Stomach (tissue), 9 donors: Measurements from ENCODE around the gene ADAMTS16. TPM values are rescaled to one million over a fixed set of nuclear protein-coding genes. Genes with fewer than 3 reads are reported as not detected.

ENCODE experiments used
- DNase-seq, 2 donors: peaks; one replicate each; pipeline versions ENCODE4 v3.0.0 to v3.0.0-alpha.2; 2013 to 2019
- H3K27ac ChIP-seq, 5 donors: fragments of 200-600 bp in 4 of 5; sonication (generic) in 4 of 5; one replicate each; pipeline ENCODE4 v1.5.1; 2013 to 2019; ENCODE audit warnings: mild to moderate bottlenecking in 1 of 5, moderate library complexity in 1 of 5
- H3K27me3 ChIP-seq, 3 donors: fragments of 200-600 bp; sonication (generic); one replicate each; pipeline ENCODE4 v1.5.1; 2017 to 2019; ENCODE audit warnings: mixed run types in 1 of 3
- H3K36me3 ChIP-seq, 4 donors: fragments of 200-600 bp; sonication (generic); 1 replicate in 3 of 4; 2 replicates in 1 of 4; pipeline ENCODE4 v1.5.1; 2016 to 2019
- H3K4me1 ChIP-seq, 4 donors: fragments of 200-600 bp; sonication (generic); one replicate each; pipeline ENCODE4 v1.5.1; 2016 to 2019
- H3K4me3 ChIP-seq, 4 donors: fragments of 200-600 bp; sonication (generic) in 3 of 4; one replicate each; pipeline ENCODE4 v1.5.1; 2016 to 2019; ENCODE audit warnings: mild to moderate bottlenecking in 1 of 4
- H3K9me3 ChIP-seq, 4 donors: fragments of 200-600 bp; sonication (generic); one replicate each; pipeline ENCODE4 v1.5.1; 2016 to 2019
- CTCF ChIP-seq, 7 experiments: fragments of 450-650 bp in 4 of 7; fragments of 200-600 bp in 3 of 7; sonication (generic) in 3 of 7; IDR thresholded peaks; one replicate each; pipeline ENCODE4 v1.5.1; 2016 to 2019; ENCODE audit warnings: antibody characterized with exemption in 7 of 7, control low read depth in 2 of 7, mild to moderate bottlenecking in 1 of 7
- EP300 ChIP-seq: sonication (generic); formaldehyde crosslinking; IDR thresholded peaks from one replicate; pipeline ENCODE4 v1.6.1; 2017; ENCODE audit warnings: antibody characterized with exemption
- POLR2A ChIP-seq, 4 donors: fragments of 450-650 bp; IDR thresholded peaks; one replicate each; pipeline ENCODE4 v1.6.1; 2016; ENCODE audit warnings: antibody characterized with exemption in 4 of 4, control low read depth in 2 of 4, mild to moderate bottlenecking in 1 of 4, moderate library complexity in 1 of 4
- POLR2AphosphoS5 ChIP-seq, 3 donors: sonication (generic); formaldehyde crosslinking; IDR thresholded peaks; one replicate each; pipeline ENCODE4 v1.6.1; 2016; ENCODE audit warnings: antibody characterized with exemption in 3 of 3
- WGBS, 5 donors: extraction: QIAGEN DNeasy Blood & Tissue Kit in 3 of 5; methylation state at CpG; one replicate each; pipeline versions ENCODE4 v1.1.5 to v1.1.7; 2013 to 2018; 5-methylcytosine and 5-hydroxymethylcytosine counted together
- intact Hi-C: fragments of 100-400 bp; cut with DNase I; formaldehyde crosslinking; loops from one replicate; pipeline ENCODE4 v1.15.1; 2023; ENCODE audit warnings: low total_unique reads
- polyA plus RNA-seq, 3 donors: library from polyadenylated mRNA; stranded (reverse); fragments of 200-250 nt; gene quantifications; one replicate each; pipeline ENCODE4 v1.2.3, GENCODE V29; 2013
- total RNA-seq, 5 donors: library from RNA; depleted of rRNA; stranded (reverse); fragments of >200 nt; gene quantifications; one replicate each; pipeline versions ENCODE4 v1.1.0 to v1.2.3, GENCODE V29; 2014 to 2016
- donor health status: healthy with polysubstance abuse.
- donor health status: Bipolar disorder and iron deficiency.
- donor health status: healthy.

ADAMTS16 gene
- total and polyA plus RNA-seq, 8 donors = 0.29 to 12.7 TPM; not detected in 6

- peak in 1 of 2 donors; percentile 12 for DNase-seq
- no peak overlapping the region for H3K27ac ChIP-seq
- no peak overlapping the region for H3K4me3 ChIP-seq
- TF ChIP-seq POLR2AphosphoS5 (IDR thresholded peaks at IDR 0.05) = no peak
- no peak for TF ChIP-seq CTCF (IDR thresholded peaks at IDR 0.05)
- no peak for TF ChIP-seq POLR2A (IDR thresholded peaks at IDR 0.05)
- no peak for TF ChIP-seq EP300
- 36 to 46% (median 41%) methylated on average over 16 of the region's 16 CpGs for WGBS, 5 donors
- H3K4me1 ChIP-seq = peaks cover 0 to 8% (median 1%) of the 10 kb centered on the region in 4 donors
- H3K36me3 ChIP-seq = no peaks in the 10 kb centered on the region
- peaks cover 0 to 6% (median 0%) of the 10 kb centered on the region in 3 donors for H3K27me3 ChIP-seq
- intact Hi-C loops = no loop called here
- H3K9me3 ChIP-seq = no peaks in the 10 kb centered on the region
These were observed 43.1 kb downstream of the ADAMTS16 start for GRCh38 chr5:5183189-5183699.

- no peak for TF ChIP-seq EP300
- TF ChIP-seq POLR2A (IDR thresholded peaks at IDR 0.05) = no peak
- TF ChIP-seq CTCF (IDR thresholded peaks at IDR 0.05) = no peak
- no peak for TF ChIP-seq POLR2AphosphoS5 (IDR thresholded peaks at IDR 0.05)
These were observed 43.8 kb downstream of the ADAMTS16 start for GRCh38 chr5:5183933-5184332.

GRCh38 chr5:5188376-5189050, 48.4 kb downstream of the ADAMTS16 start:
- Histone ChIP-seq H3K36me3 (no peaks in the 10 kb centered on the region), H3K4me3 (no peak overlapping the region), H3K27me3 (peaks cover 0 to 6% (median 0%) of the 10 kb centered on the region in 3 donors), H3K4me1 (peaks cover 0 to 7% (median 2%) of the 10 kb centered on the region in 4 donors), H3K27ac (no peak overlapping the region), H3K9me3 (no peaks in the 10 kb centered on the region)
- intact Hi-C loops = no loop called here
- WGBS, 5 donors = 22 to 50% (median 39%) methylated on average over 11 of the region's 11 CpGs
- peak; percentile 31 to 36 for DNase-seq
- TF ChIP-seq POLR2AphosphoS5 (IDR thresholded peaks at IDR 0.05) = no peak
- no peak for TF ChIP-seq EP300
- no peak for TF ChIP-seq POLR2A (IDR thresholded peaks at IDR 0.05)
- no peak for TF ChIP-seq CTCF (IDR thresholded peaks at IDR 0.05)

More at GRCh38 chr5:5183933-5184332, 43.8 kb downstream of the ADAMTS16 start:
- DNase-seq = no peak
- Histone ChIP-seq H3K4me1 (peaks cover 0 to 5% (median 3%) of the 10 kb centered on the region in 4 donors), H3K4me3 (no peak overlapping the region), H3K27ac (no peak overlapping the region), H3K36me3 (no peaks in the 10 kb centered on the region), H3K9me3 (no peaks in the 10 kb centered on the region), H3K27me3 (peaks cover 0 to 6% (median 0%) of the 10 kb centered on the region in 3 donors)
- 79 to 84% (median 81%) methylated on average over 10 of the region's 10 CpGs for WGBS, 5 donors
- intact Hi-C loops = no loop called here

- TF ChIP-seq POLR2AphosphoS5 (IDR thresholded peaks at IDR 0.05) (no peak), EP300 (no peak), CTCF (IDR thresholded peaks at IDR 0.05) (no peak), POLR2A (IDR thresholded peaks at IDR 0.05) (no peak)
- intact Hi-C loops = no loop called here
- Histone ChIP-seq H3K36me3 (no peaks in the 10 kb centered on the region), H3K27me3 (peaks cover 0 to 3% (median 0%) of the 10 kb centered on the region in 3 donors), H3K27ac (no peak overlapping the region), H3K9me3 (no peaks in the 10 kb centered on the region), H3K4me1 (peaks cover 0 to 7% (median 2%) of the 10 kb centered on the region in 4 donors), H3K4me3 (no peak overlapping the region)
- WGBS, 5 donors = 79 to 85% (median 82%) methylated on average over 7 of the region's 7 CpGs
- no peak for DNase-seq
These were observed 48.9 kb downstream of the ADAMTS16 start for GRCh38 chr5:5189051-5189430.
